ENCODE data around the gene MYO3B. TPM values are rescaled to one million over a fixed set of nuclear protein-coding genes. Genes with fewer than 3 reads are reported as not detected.
"Not testable (repeated sequence)": the region's sequence is repeated elsewhere in the genome, so short reads cannot be mapped to it uniquely, and the experiment has no call there.

The MYO3B gene
- total RNA-seq, 1 donor from 2014 or later: 1.5 TPM

GRCh38 chr2:170208967-170209366 is 31.0 kb downstream of the MYO3B start:
- Mint-ChIP-seq H3K9me3 (no peaks in the 10 kb centered on the region), H3K4me3 (no peak overlapping the region), H3K4me1 (peaks cover 3% of the 10 kb centered on the region), H3K36me3 (ENCODE audit: low read depth) (no peaks in the 10 kb centered on the region), H3K27ac (no peak overlapping the region), H3K27me3 (peaks cover 7% of the 10 kb centered on the region)
- DNase-seq: peak; percentile 8
- intact Hi-C loops (cut with micrococcal nuclease): no loop called here

- H3K27me3 Mint-ChIP-seq: peaks cover 9% of the 10 kb centered on the region
- intact Hi-C loops (cut with micrococcal nuclease): no loop called here
- H3K9me3 Mint-ChIP-seq: no peaks in the 10 kb centered on the region
- H3K36me3 Mint-ChIP-seq (ENCODE audit: low read depth): no peaks in the 10 kb centered on the region
- no peak for DNase-seq
- peaks cover 3% of the 10 kb centered on the region for H3K4me1 Mint-ChIP-seq
- no peak overlapping the region for H3K27ac Mint-ChIP-seq
- H3K4me3 Mint-ChIP-seq: no peak overlapping the region
These were observed 34.8 kb downstream of the MYO3B start for GRCh38 chr2:170212625-170213280.

DNA sequence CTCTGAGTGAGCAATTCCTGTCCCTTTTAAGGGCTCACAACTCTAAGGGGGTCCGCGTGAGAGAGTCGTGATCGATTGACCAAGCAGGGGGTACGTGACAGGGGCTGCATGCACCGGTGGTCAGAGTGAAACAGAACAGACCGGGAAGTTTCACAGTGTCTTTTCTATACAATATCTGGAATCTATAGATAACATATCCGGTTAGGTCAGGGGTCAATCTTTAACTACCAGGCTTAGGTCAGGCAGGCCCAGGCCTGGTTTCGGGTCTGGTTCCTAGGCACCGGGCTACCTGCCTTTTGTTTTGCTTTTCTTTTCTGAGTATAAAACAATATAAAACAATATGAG is 35.3 kb downstream of the MYO3B start:
- H3K36me3 Mint-ChIP-seq (ENCODE audit: low read depth); intact Hi-C loops (cut with micrococcal nuclease): not testable (repeated sequence)

DNA sequence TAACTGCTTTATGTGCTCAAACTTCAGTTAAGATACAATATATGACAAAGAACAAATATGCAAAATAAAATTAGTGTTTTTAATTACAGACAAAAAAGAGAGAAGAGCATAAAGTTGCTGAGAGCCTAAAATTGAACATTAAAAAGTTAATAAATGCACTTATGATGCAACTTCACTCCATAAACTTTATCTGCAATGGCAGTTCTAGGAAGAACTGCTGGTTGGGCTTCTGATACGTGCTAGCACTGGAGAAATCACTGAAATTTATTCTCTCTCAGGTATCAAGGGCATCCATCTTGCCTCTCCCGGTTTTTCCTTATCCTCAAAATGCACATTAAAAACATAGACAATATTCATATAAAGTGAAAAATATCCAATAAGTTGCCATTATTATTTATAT is 35.7 kb downstream of the MYO3B start:
- intact Hi-C loops (cut with micrococcal nuclease): no loop called here
- Mint-ChIP-seq H3K27ac (no peak overlapping the region), H3K36me3 (ENCODE audit: low read depth) (no peaks in the 10 kb centered on the region)

More for the DNA sequence above, 35.3 kb downstream of the MYO3B start:
- H3K9me3 Mint-ChIP-seq, H3K4me3 Mint-ChIP-seq, H3K27me3 Mint-ChIP-seq, H3K27ac Mint-ChIP-seq, DNase-seq, H3K4me1 Mint-ChIP-seq: not testable (repeated sequence)

DNA sequence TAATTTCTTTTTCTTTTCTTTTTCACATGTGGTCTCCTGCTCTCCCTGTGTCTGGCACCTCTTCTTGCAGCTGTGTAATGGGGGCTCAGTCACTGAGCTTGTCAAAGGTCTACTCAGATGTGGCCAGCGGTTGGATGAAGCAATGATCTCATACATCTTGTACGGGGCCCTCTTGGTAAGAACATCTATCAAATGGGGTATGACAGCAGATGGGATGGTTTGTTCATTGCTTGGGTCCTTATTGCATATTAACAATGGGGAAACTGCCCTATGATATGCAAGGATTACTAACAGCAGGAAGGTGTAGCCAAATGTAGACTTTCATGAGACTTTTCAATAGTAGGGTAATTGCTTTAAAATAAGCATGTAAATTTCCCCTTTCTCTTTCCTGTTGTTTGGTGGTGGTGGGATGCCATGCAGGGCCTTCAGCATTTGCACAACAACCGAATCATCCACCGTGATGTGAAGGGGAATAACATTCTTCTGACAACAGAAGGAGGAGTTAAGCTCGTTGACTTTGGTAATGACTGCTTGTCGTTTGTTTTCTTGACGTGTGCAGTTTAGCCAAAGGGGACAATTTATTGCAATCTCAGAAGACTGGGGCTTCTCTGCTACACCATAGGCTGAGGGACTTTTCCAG is 36.5 kb downstream of the MYO3B start:
- H3K27ac Mint-ChIP-seq: no peak overlapping the region
- intact Hi-C loops (cut with micrococcal nuclease): no loop called here
- no peak for DNase-seq

More for the DNA sequence above, 35.7 kb downstream of the MYO3B start:
- H3K4me3 Mint-ChIP-seq: no peak overlapping the region
- peaks cover 9% of the 10 kb centered on the region for H3K27me3 Mint-ChIP-seq
- peaks cover 3% of the 10 kb centered on the region for H3K4me1 Mint-ChIP-seq
- H3K9me3 Mint-ChIP-seq: no peaks in the 10 kb centered on the region
- no peak for DNase-seq

DNA sequence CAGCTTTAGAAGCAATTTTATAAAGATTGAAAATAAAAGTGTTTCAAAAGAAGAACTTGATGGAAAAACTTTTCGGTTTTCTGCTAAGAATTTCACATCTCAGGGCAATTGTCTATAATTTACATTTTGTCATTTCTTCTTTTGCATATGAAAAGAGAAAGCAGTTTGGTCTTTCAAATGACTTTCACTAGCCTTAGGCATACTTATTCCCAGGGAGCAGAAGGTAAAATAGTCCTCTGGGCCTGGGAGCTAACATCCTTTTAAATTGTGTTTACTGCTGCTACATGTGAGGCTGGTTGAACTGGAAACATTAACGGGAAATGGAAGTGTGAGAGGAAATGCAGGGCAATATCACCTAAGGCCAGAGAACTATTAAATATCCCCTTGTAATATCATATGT is 37.1 kb downstream of the MYO3B start:
- Mint-ChIP-seq H3K27ac (no peak overlapping the region), H3K27me3 (peaks cover 9% of the 10 kb centered on the region), H3K36me3 (ENCODE audit: low read depth) (no peaks in the 10 kb centered on the region), H3K9me3 (no peaks in the 10 kb centered on the region), H3K4me1 (peaks cover 3% of the 10 kb centered on the region), H3K4me3 (no peak overlapping the region)
- intact Hi-C loops (cut with micrococcal nuclease): no loop called here
- DNase-seq: no peak

More for the DNA sequence above, 36.5 kb downstream of the MYO3B start:
- Mint-ChIP-seq H3K36me3 (ENCODE audit: low read depth) (no peaks in the 10 kb centered on the region), H3K4me1 (peaks cover 3% of the 10 kb centered on the region), H3K27me3 (peaks cover 9% of the 10 kb centered on the region), H3K4me3 (no peak overlapping the region), H3K9me3 (no peaks in the 10 kb centered on the region)

DNA sequence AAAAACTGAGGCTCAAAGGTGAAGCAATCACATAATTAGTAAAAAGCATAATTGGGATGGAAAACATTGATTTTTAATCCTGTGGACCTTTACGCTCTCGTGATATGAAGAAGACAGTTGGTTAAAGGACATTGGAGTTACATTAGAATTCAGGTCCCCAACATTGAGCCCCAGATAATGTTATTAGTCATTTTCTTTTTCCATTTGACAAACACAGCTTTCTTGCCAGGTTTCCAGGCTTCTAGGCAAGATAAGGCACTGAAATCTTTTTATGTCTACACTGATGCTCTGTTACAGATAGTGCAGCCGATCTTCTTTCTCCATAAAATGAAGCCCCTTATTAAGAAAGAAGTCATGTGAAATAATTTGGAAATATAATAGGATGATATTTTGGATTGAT is 38.5 kb downstream of the MYO3B start:
- no peaks in the 10 kb centered on the region for H3K36me3 Mint-ChIP-seq (ENCODE audit: low read depth)
- no peak for DNase-seq
- H3K4me3 Mint-ChIP-seq: no peak overlapping the region
- intact Hi-C loops (cut with micrococcal nuclease): no loop called here
- no peaks in the 10 kb centered on the region for H3K9me3 Mint-ChIP-seq
- H3K27me3 Mint-ChIP-seq: peaks cover 9% of the 10 kb centered on the region
- peaks cover 3% of the 10 kb centered on the region for H3K4me1 Mint-ChIP-seq
- no peak overlapping the region for H3K27ac Mint-ChIP-seq

GRCh38 chr2:170216981-170217380 is 39.0 kb downstream of the MYO3B start:
- DNase-seq: no peak
- Mint-ChIP-seq H3K36me3 (ENCODE audit: low read depth) (no peaks in the 10 kb centered on the region), H3K27me3 (peaks cover 9% of the 10 kb centered on the region), H3K4me1 (peaks cover 3% of the 10 kb centered on the region), H3K27ac (no peak overlapping the region), H3K4me3 (no peak overlapping the region), H3K9me3 (no peaks in the 10 kb centered on the region)
- intact Hi-C loops (cut with micrococcal nuclease): no loop called here

DNA sequence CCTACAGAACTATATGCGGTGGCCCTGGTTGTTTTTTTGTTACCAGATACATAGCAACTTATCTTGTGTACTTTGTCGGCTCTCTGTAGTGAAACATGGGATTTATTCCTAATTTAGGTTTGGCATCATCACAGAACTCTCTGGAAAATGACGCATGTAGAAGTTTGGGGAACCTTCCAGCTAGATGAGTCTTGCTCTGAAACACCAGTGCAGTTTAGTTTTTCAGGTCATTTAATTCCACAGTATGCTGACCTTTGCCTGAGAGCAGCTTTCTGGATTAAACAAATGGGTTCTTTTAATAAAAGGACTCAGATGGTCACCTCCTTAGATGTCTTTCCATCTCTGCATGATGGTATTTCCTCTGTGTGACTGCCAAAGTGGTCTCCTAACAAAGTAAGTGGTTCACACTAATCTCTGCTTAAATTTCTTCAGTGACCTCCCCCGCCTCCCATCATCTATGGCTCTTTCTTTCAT is 39.9 kb downstream of the MYO3B start:
- intact Hi-C loops (cut with micrococcal nuclease): no loop called here
- H3K27me3 Mint-ChIP-seq: peaks cover 9% of the 10 kb centered on the region
- no peak for DNase-seq
- no peak overlapping the region for H3K27ac Mint-ChIP-seq
- H3K4me3 Mint-ChIP-seq: no peak overlapping the region
- H3K4me1 Mint-ChIP-seq: peaks cover 3% of the 10 kb centered on the region
- no peaks in the 10 kb centered on the region for H3K36me3 Mint-ChIP-seq (ENCODE audit: low read depth)
- H3K9me3 Mint-ChIP-seq: no peaks in the 10 kb centered on the region

- H3K4me1 Mint-ChIP-seq: no peaks in the 10 kb centered on the region
These were observed 40.5 kb downstream of the MYO3B start for GRCh38 chr2:170218456-170218855.

DNA sequence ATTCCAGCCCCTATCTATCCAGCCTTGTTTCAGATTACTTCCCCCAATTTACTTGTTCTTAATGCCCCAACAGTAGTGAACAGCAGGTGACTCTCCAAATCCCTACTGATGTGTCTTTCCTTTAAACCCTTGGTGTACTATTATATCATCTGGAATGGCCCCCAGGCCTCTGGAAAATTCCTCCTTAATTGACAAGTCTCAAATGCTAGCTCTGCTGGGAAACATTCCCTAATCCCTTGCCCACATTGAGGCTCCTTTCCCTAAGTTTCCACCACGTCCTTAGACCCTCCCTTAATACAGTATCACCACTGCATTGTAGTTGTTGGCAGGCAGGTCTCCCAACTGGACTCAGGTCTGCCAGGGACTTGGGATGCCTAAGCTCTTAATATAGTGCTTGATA is 41.0 kb downstream of the MYO3B start:
- DNase-seq: no peak
- Mint-ChIP-seq H3K9me3 (no peaks in the 10 kb centered on the region), H3K36me3 (ENCODE audit: low read depth) (no peaks in the 10 kb centered on the region), H3K4me3 (no peak overlapping the region), H3K27me3 (peaks cover 9% of the 10 kb centered on the region), H3K4me1 (no peaks in the 10 kb centered on the region), H3K27ac (no peak overlapping the region)
- intact Hi-C loops (cut with micrococcal nuclease): no loop called here

More at GRCh38 chr2:170218456-170218855, 40.5 kb downstream of the MYO3B start:
- no peaks in the 10 kb centered on the region for H3K36me3 Mint-ChIP-seq (ENCODE audit: low read depth)
- no peak for DNase-seq
- H3K27ac Mint-ChIP-seq: no peak overlapping the region
- H3K4me3 Mint-ChIP-seq: no peak overlapping the region
- peaks cover 9% of the 10 kb centered on the region for H3K27me3 Mint-ChIP-seq
- intact Hi-C loops (cut with micrococcal nuclease): no loop called here
- no peaks in the 10 kb centered on the region for H3K9me3 Mint-ChIP-seq

GRCh38 chr2:170221317-170222288 is 43.7 kb downstream of the MYO3B start:
- no peaks in the 10 kb centered on the region for H3K36me3 Mint-ChIP-seq (ENCODE audit: low read depth)
- intact Hi-C loops (cut with micrococcal nuclease): no loop called here
- peaks cover 12% of the 10 kb centered on the region for H3K27me3 Mint-ChIP-seq
- DNase-seq: no peak
- no peak overlapping the region for H3K27ac Mint-ChIP-seq
- no peak overlapping the region for H3K4me3 Mint-ChIP-seq
- H3K9me3 Mint-ChIP-seq: no peaks in the 10 kb centered on the region
- no peaks in the 10 kb centered on the region for H3K4me1 Mint-ChIP-seq

- Mint-ChIP-seq H3K27me3 (peaks cover 13% of the 10 kb centered on the region), H3K27ac (no peak overlapping the region), H3K4me3 (no peak overlapping the region), H3K36me3 (ENCODE audit: low read depth) (no peaks in the 10 kb centered on the region), H3K9me3 (no peaks in the 10 kb centered on the region), H3K4me1 (no peaks in the 10 kb centered on the region)
- intact Hi-C loops (cut with micrococcal nuclease): no loop called here
- no peak for DNase-seq
These were observed 44.4 kb downstream of the MYO3B start for GRCh38 chr2:170222298-170222697.

GRCh38 chr2:170222842-170223241 is 44.9 kb downstream of the MYO3B start:
- no peaks in the 10 kb centered on the region for H3K4me1 Mint-ChIP-seq
- H3K27ac Mint-ChIP-seq: no peak overlapping the region
- H3K4me3 Mint-ChIP-seq: no peak overlapping the region
- H3K9me3 Mint-ChIP-seq: no peaks in the 10 kb centered on the region
- DNase-seq: no peak
- no peaks in the 10 kb centered on the region for H3K36me3 Mint-ChIP-seq (ENCODE audit: low read depth)
- intact Hi-C loops (cut with micrococcal nuclease): no loop called here
- H3K27me3 Mint-ChIP-seq: peaks cover 14% of the 10 kb centered on the region
